HG03469 (cell line): ENCODE measurements around the gene GMEB2.
"Not testable (repeated sequence)": the region's sequence is repeated elsewhere in the genome, so short reads cannot be mapped to it uniquely, and the experiment has no call there.

Experiments
- ATAC-seq: cut with Tn5 transposase; IDR thresholded peaks from one replicate; pipeline ENCODE4 v1.9.1; 2021; ENCODE audit warnings: mild to moderate bottlenecking, moderate library complexity, moderate number of reproducible peaks; ENCODE audit not compliant: unreplicated experiment

GMEB2 gene

GRCh38 chr20:63561624-63562396 is 65.1 kb downstream of the GMEB2 start:
- ATAC-seq = no peak

GRCh38 chr20:63560856-63561609 is 65.9 kb downstream of the GMEB2 start:
- ATAC-seq = no peak

DNA sequence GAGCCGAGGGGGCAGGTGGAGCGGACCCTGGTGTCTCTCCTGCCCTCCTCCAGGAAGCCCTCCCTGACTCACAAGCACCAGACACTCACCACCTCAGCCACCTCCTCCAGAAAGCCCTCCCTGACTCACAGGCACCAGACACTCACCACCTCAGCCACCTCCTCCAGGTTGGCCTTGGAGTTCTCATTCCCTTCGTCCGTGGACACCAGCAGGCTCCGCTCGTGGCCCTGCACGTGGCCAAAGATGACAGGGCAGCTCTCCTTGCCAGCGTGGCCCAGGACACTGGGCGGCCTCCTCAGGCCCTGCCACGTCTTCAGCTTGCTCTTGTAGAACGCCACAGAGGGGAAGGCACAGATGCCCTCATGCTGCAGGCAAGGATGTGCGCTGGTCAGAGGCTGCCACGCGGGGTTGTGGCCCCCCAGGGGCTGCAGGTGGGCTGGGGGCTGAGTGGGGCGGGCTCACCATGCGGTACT is 66.5 kb downstream of the GMEB2 start:
- ATAC-seq = no peak

DNA sequence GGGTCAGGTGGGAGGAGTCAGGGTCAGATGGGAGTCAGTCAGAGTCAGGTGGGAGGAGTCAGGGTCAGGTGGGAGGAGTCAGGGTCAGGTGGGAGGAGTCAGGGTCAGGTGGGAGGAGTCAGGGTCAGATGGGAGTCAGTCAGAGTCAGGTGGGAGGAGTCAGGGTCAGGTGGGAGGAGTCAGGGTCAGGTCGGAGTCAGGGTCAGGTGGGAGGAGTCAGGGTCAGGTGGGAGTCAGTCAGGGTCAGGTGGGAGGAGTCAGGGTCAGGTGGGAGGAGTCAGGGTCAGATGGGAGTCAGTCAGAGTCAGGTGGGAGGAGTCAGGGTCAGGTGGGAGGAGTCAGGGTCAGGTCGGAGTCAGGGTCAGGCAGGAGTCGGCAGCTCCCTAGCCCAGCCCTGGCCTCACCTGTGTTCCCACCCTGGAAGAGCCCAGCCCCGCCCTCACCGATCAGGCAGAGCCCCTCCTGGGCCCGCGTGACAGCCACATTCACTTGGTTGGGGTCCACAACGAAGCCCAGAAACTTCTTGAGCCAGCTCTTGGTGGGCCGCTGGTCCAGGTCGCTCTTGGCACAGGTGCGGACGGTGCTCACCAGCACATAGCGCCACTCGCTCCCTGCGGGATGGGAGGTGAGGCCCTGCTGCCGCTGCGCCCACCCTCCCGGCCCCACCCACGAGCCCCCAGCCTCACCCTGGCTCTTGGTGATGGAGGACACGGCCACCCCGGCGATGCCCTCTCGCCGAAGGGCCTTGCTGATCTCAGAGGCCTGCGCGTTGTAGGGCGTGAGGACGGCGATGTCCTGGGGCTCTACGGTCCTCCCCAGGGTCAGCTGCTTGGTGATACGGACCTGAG is 67.2 kb downstream of the GMEB2 start:
- ATAC-seq = not testable (repeated sequence)

DNA sequence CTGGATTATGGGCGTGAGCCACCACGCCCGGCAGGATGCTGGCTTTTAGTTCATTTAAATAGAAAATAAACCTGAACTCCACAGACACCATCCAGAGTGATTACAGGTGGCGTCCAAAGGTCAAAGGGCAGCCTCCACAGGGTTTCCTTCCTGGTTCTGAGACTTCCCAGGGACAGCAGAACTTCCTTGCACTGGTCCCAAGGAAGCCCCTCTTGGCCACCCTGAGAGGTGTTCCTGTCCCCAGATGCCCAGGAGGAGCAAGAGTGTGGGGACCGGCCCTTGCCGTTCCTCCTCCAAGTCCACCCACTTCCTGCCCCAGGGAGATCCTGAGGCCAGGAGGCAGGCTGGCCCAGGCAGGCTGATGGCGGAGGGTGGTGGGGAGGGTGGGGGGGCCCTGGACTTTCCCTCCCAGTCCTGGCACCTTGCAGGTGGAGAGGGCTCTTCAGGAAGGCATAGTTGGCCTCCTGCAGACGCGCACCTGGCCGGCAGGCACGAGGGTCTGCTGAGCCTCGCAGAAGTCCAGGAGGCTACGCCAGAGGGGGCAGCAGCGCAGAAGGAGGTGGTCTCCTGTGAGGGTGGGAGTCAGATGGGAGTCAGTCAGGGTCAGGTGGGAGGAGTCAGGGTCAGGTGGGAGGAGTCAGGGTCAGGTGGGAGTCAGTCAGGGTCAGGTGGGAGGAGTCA is 68.0 kb downstream of the GMEB2 start:
- ATAC-seq = no peak

DNA sequence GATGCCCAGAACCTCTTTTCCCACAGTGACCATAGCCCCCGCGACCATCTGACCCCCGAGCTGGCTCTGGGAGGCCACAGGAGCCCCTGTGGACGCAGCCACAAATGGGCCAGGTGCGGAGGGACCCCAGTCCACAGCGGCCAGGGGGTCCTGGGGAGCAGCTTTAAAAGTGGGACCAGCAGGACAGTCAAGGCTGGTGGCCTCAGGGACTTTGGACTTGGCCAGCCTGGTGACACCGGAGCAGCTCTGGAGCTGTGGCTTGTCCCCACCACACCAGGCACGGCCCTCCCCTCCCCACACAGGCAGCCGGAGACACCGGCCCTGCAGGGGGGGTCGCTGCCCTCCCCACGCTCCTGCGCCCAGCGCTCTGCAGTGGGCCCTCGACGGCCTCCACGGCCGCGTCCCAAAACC is 69.4 kb downstream of the GMEB2 start:
- no peak for ATAC-seq

GRCh38 chr20:63556873-63557478 is 69.9 kb downstream of the GMEB2 start:
- ATAC-seq = no peak

GRCh38 chr20:63555661-63556381 is 71.1 kb downstream of the GMEB2 start:
- ATAC-seq = no peak

GRCh38 chr20:63554361-63555278 is 72.3 kb downstream of the GMEB2 start:
- no peak for ATAC-seq

GRCh38 chr20:63553933-63554290 is 73.0 kb downstream of the GMEB2 start, which contains the start of gene FNDC11:
Gene FNDC11, plus strand, starts transcription at chr20:63554159. Its CDS starts 1,505 bp downstream, at chr20:63555664.
- peak; percentile 12 for ATAC-seq

GRCh38 chr20:63553251-63553932 is 73.5 kb downstream of the GMEB2 start:
- peak; percentile 28 for ATAC-seq

- peak; percentile 11 for ATAC-seq
Measured at GRCh38 chr20:63552481-63553249, 74.2 kb downstream of the GMEB2 start.

- ATAC-seq = no peak
Measured at GRCh38 chr20:63551068-63551467, 75.8 kb downstream of the GMEB2 start.

GRCh38 chr20:63549679-63550282 is 77.1 kb downstream of the GMEB2 start:
- no peak for ATAC-seq

- ATAC-seq = no peak
Measured at GRCh38 chr20:63549019-63549418, 77.9 kb downstream of the GMEB2 start.

DNA sequence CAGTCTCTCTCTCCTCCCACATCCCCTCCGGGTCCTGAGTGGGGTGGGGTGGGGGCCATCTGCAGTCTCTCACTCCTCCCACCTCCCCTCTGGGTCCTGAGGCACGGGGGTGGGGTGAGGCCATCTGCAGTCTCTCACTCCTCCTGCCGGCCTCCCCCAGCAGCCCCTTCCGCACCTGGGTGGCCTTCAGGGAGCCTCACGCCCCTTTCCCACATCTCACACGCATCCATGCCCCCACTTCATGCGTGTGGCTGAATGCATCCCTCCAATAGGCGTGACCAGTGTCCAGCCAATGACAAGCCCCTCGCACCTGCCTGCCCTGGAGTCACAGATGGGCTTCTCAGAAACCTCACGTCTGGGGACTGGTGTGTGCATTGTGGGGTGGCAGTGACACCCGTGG is 78.4 kb downstream of the GMEB2 start:
- ATAC-seq = no peak
